HepG2 (cell line): ENCODE results near the gene TPO. TPM values are rescaled to one million over a fixed set of nuclear protein-coding genes. Genes with fewer than 3 reads are reported as not detected.
A peak's percentile ranks its signal among the peaks of the same experiment; 100 is the strongest.

Experiments
- ATAC-seq: fragments of 200-7000 bp; cut with Tn5 transposase; 3 replicates; pipeline ENCODE4 v1.9.1; 2020; ENCODE audit warnings: mild to moderate bottlenecking, moderate library complexity
- BruUV-seq: library from RNA; stranded (reverse); fragments of 400-500 nt; replicated peaks from 2 replicates; lab custom pipeline; 2021; lab: Mats Ljungman, UMichigan
- CTCF ChIA-PET: fragments of 300-600 bp; formaldehyde crosslinking; extraction: SDS; loops from one replicate; lab custom pipeline; 2021; ENCODE audit warnings: low total read pairs, inconsistent platforms, low intra/inter-chr PET ratio; lab: Yijun Ruan, JAX
- POLR2A ChIA-PET: fragments of 350-600 bp; sonication (Branson Sonifier 250); formaldehyde crosslinking; loops from one replicate; lab custom pipeline; 2020; ENCODE audit warnings: antibody characterized with exemption, inconsistent platforms; lab: Yijun Ruan, JAX
- DNase-seq: peaks from one replicate; pipeline ENCODE4 v3.0.0-alpha.2; 2015; ENCODE audit warnings: low spot score
- FAIRE-seq: peaks from 3 replicates; lab custom pipeline; 2011; peaks lifted over from hg19 to GRCh38; lab: Jason Lieb, UNC
- H2AFZ ChIP-seq: one replicate; pipeline ENCODE4 v1.6.1; 2011; ENCODE audit warnings: low read length, inconsistent platforms
- H3K27ac ChIP-seq: fragments of 300-600 bp; 3 replicates; pipeline ENCODE4 v1.8.0; 2011; ENCODE audit warnings: mixed run types, mild to moderate bottlenecking, mixed read lengths, low read length, inconsistent platforms; ENCODE audit not compliant: insufficient read depth; ENCODE audit errors: extremely low read length
- H3K27me3 ChIP-seq, 2 experiments: fragments of 200-600 bp in 1 of 2; 2 replicates in 1 of 2; 3 replicates in 1 of 2; pipeline versions ENCODE4 v1.6.0 to v1.8.0; 2011; ENCODE audit warnings: low read length in 2 of 2, mild to moderate bottlenecking in 2 of 2, moderate library complexity in 2 of 2, inconsistent platforms in 1 of 2; ENCODE audit not compliant: insufficient read depth in 2 of 2, control insufficient read depth in 1 of 2
- H3K36me3 ChIP-seq, 2 experiments: fragments of 200-600 bp in 1 of 2; replicated peaks in 1 of 2; 2 replicates in 1 of 2; 3 replicates in 1 of 2; pipeline versions ENCODE4 v1.5.1 to v1.8.0; 2011; ENCODE audit warnings: low read length in 2 of 2, inconsistent platforms in 1 of 2; ENCODE audit not compliant: insufficient read depth in 2 of 2, control insufficient read depth in 1 of 2
- H3K4me1 ChIP-seq: 2 replicates; pipeline ENCODE4 v1.5.1; 2012; ENCODE audit warnings: low read length, inconsistent platforms; ENCODE audit not compliant: insufficient read depth
- H3K4me2 ChIP-seq: 2 replicates; pipeline ENCODE4 v1.6.0; 2011; ENCODE audit warnings: low read depth, low read length, inconsistent platforms
- H3K4me3 ChIP-seq, 3 experiments: fragments of 200-600 bp in 1 of 3; sonication (generic), shearing (Covaris generic) in 1 of 3; replicated peaks in 1 of 3; 2 replicates each; pipeline ENCODE4 v1.5.1; 2011 to 2016; ENCODE audit warnings: low read length in 3 of 3, inconsistent platforms in 2 of 3, low read depth in 2 of 3, mild to moderate bottlenecking in 2 of 3, control low read depth in 1 of 3, mixed read lengths in 1 of 3; ENCODE audit not compliant: insufficient read depth in 1 of 3
- H3K79me2 ChIP-seq: one replicate; pipeline ENCODE4 v1.6.1; 2011; ENCODE audit warnings: low read length, inconsistent platforms; ENCODE audit not compliant: insufficient read depth
- H3K9ac ChIP-seq: 2 replicates; pipeline ENCODE4 v1.6.0; 2011; ENCODE audit warnings: mild to moderate bottlenecking, low read depth, low read length, inconsistent platforms; ENCODE audit not compliant: insufficient read depth
- H3K9me3 ChIP-seq: 2 replicates; pipeline ENCODE4 v1.5.1; 2012; ENCODE audit warnings: mild to moderate bottlenecking, low read length
- H4K20me1 ChIP-seq: 2 replicates; pipeline ENCODE4 v1.6.0; 2011; ENCODE audit warnings: inconsistent platforms, mild to moderate bottlenecking, low read length, moderate library complexity; ENCODE audit not compliant: insufficient read depth
- ARNT ChIP-seq: fragments of 450-650 bp; IDR thresholded peaks from 2 replicates; pipeline ENCODE4 v1.6.1; 2017
- FOXA3 ChIP-seq: IDR thresholded peaks from 2 replicates; pipeline ENCODE4 v1.6.1; 2016; ENCODE audit warnings: missing genetic modification reagents, missing compliant biosample characterization
- RCOR2 ChIP-seq: IDR thresholded peaks from 2 replicates; pipeline ENCODE4 v1.6.1; 2016; ENCODE audit warnings: missing biosample characterization, missing genetic modification reagents
- RFXANK ChIP-seq: IDR thresholded peaks from 2 replicates; pipeline ENCODE4 v1.6.1; 2016
- ZNF768 ChIP-seq: sonication (generic); formaldehyde crosslinking; IDR thresholded peaks from 2 replicates; pipeline ENCODE4 v1.4.0; 2020; ENCODE audit warnings: missing genetic modification reagents
- WGBS: methylation state at CpG from one replicate; pipeline ENCODE4 v1.1.6; 2017; ENCODE audit warnings: low lambda C conversion rate; 5-methylcytosine and 5-hydroxymethylcytosine counted together
- in situ Hi-C: cut with HindIII; loops from 2 replicates; pipeline ENCODE4 v1.10.0; 2017; ENCODE audit warnings: low pct_unique_long_range_greater_than_20kb; ENCODE audit not compliant: extremely low pct_ligation_motif_present
- intact Hi-C: fragments of 100-400 bp; cut with micrococcal nuclease; formaldehyde crosslinking; loops from one replicate; pipeline ENCODE4 v1.10.0; 2022; ENCODE audit not compliant: unreplicated experiment
- polyA plus RNA-seq, 8 experiments: library from polyadenylated mRNA; depleted of rRNA in 3 of 8; stranded (reverse) in 7 of 8; unstranded in 1 of 8; fragments of >200 nt; fragmentation: Illumina TruSeq in 4 of 8; extraction: Trizol in 4 of 8; gene quantifications; 2 replicates each; pipeline versions ENCODE4 v1.2.1 to v1.2.3, GENCODE V29; 2011 to 2016; ENCODE audit warnings: low read depth in 4 of 8, missing spikeins in 1 of 8, mixed read lengths in 1 of 8; ENCODE audit not compliant: insufficient read depth in 1 of 8
- total RNA-seq, 5 experiments: library from RNA; depleted of rRNA; stranded (reverse); fragments of >200 nt; fragmentation: Illumina TruSeq; extraction: Trizol; gene quantifications; 2 replicates each; pipeline ENCODE4 v1.2.3, GENCODE V29; 2016; ENCODE audit warnings: low read depth in 1 of 5
- TF ChIP-seq, protein P1 (sequence below): fragments of 450-650 bp; IDR thresholded peaks from 2 replicates; pipeline ENCODE4 v1.6.1; 2016

Gene TPO
- total and polyA plus RNA-seq, 2 of the 13 experiments (the other 11 are each of a cell fraction or from before 2014, with no cell fraction given), result not detected

DNA sequence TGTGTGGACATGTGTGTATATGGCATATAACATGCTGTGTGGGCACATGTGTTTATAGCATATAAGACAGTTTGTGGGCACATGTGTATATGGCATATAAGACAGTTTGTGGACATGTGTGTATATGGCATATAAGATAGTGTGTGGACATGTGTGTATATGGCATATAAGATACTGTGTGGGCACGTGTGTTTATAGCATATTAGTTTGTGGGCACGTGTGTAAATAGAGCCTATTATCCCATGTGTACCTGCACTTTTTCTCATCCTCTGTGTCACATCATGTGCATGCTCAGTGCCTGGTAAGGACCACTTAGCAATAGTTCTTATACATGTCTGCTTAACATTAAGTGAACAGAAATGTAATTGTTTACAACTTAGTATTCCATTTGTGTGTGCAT is 45.2 kb downstream of the TPO start:
- Histone ChIP-seq H3K27me3 (peaks cover 0 to 11% of the 10 kb centered on the region in 2 experiments; a peak in 1 of 5 replicates), H3K4me1 (no peaks in the 10 kb centered on the region)
- WGBS, result 0% methylated on average over 2 of the region's 2 CpGs

DNA sequence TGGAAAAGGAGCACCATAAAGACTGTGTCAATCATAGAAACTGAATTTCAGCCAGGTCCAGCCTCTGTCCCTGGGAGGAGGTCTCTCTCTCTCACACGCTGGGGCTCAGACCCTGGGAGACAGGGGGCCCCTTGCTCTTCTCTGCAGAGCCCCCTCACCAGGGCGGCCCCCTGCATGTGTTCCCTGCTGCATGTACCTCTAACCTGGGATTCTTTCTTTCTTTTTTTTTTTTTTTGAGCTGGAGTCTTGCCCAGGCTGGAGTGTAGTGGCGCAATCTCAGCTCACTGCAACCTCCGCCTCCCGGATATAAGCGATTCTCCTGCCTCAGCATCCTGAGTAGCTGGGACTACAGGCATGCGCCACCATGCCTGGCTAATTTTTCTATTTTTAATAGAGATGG is 46.5 kb downstream of the TPO start:
- H3K4me3 ChIP-seq, result no peak overlapping the region
- TF ChIP-seq ZNF768 (CRISPR knock-in tag) (no peak), RFXANK (CRISPR knock-in tag) (no peak), ARNT (no peak), FOXA3 (CRISPR knock-in tag) (no peak)
- no peaks in the 10 kb centered on the region for H3K4me1 ChIP-seq
- ChIA-PET POLR2A (no interaction called here), CTCF (no interaction called here)
- no peak overlapping the region for H3K27ac ChIP-seq
- in situ Hi-C loops, result no loop called here
- H3K79me2 ChIP-seq, result no peaks in the 10 kb centered on the region
- no peaks in the 10 kb centered on the region for H4K20me1 ChIP-seq
- H3K27me3 ChIP-seq, result peaks cover 0 to 6% of the 10 kb centered on the region in 2 experiments; a peak in 1 of 5 replicates
- H3K4me2 ChIP-seq, result no peak overlapping the region
- no peak for FAIRE-seq
- no peak overlapping the region for H3K9ac ChIP-seq
- H3K9me3 ChIP-seq, result no peaks in the 10 kb centered on the region
- H2AFZ ChIP-seq, result no peak overlapping the region
- no TSS peak for BruUV-seq
- ATAC-seq, result no peak
- intact Hi-C loops, result no loop called here
- no peaks in the 10 kb centered on the region for H3K36me3 ChIP-seq
- 10% methylated on average over 7 of the region's 7 CpGs for WGBS
- DNase-seq, result no peak

More for the DNA sequence above, 45.2 kb downstream of the TPO start:
- CTCF ChIA-PET, result no interaction called here
- Histone ChIP-seq H3K9ac (no peak overlapping the region), H3K79me2 (no peaks in the 10 kb centered on the region), H3K9me3 (no peaks in the 10 kb centered on the region), H3K4me3 (no peak overlapping the region), H3K36me3 (no peaks in the 10 kb centered on the region), H3K27ac (no peak overlapping the region), H3K4me2 (no peak overlapping the region), H2AFZ (no peak overlapping the region), H4K20me1 (no peaks in the 10 kb centered on the region)
- POLR2A ChIA-PET, result no interaction called here
- in situ Hi-C loops, result no loop called here
- DNase-seq (no peak), FAIRE-seq (no peak), ATAC-seq (no peak)
- no TSS peak for BruUV-seq
- intact Hi-C loops, result no loop called here
- no peak for TF ChIP-seq RCOR2 (CRISPR knock-in tag)
- TF ChIP-seq, protein P1, sequence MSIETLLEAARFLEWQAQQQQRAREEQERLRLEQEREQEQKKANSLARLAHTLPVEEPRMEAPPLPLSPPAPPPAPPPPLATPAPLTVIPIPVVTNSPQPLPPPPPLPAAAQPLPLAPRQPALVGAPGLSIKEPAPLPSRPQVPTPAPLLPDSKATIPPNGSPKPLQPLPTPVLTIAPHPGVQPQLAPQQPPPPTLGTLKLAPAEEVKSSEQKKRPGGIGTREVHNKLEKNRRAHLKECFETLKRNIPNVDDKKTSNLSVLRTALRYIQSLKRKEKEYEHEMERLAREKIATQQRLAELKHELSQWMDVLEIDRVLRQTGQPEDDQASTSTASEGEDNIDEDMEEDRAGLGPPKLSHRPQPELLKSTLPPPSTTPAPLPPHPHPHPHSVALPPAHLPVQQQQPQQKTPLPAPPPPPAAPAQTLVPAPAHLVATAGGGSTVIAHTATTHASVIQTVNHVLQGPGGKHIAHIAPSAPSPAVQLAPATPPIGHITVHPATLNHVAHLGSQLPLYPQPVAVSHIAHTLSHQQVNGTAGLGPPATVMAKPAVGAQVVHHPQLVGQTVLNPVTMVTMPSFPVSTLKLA, result peak; percentile 99
